HG02840 (cell line): Measurements from ENCODE around the gene PXT1.

Experiments
- ATAC-seq: cut with Tn5 transposase; IDR thresholded peaks from one replicate; pipeline ENCODE4 v1.9.1; 2021; ENCODE audit warnings: mild to moderate bottlenecking, moderate library complexity, moderate number of reproducible peaks; ENCODE audit not compliant: unreplicated experiment, low FRiP score

The PXT1 gene

GRCh38 chr6:36402481-36402880 is 40.2 kb downstream of the PXT1 start:
- no peak for ATAC-seq

GRCh38 chr6:36399970-36400369 is 42.7 kb downstream of the PXT1 start:
- no peak for ATAC-seq

- ATAC-seq: no peak
These were observed 50.0 kb downstream of the PXT1 start for GRCh38 chr6:36392621-36393020.

- ATAC-seq: no peak
These were observed 53.3 kb downstream of the PXT1 start for GRCh38 chr6:36389353-36389752.

GRCh38 chr6:36387440-36388303 is 55.0 kb downstream of the PXT1 start, which contains the start of gene ETV7:
Gene ETV7, minus strand, starts transcription at chr6:36387669. Its CDS starts 128 bp downstream, at chr6:36387541.
- ATAC-seq: no peak

GRCh38 chr6:36386495-36387439 is 55.9 kb downstream of the PXT1 start:
- ATAC-seq: no peak

GRCh38 chr6:36384095-36384494 is 58.6 kb downstream of the PXT1 start:
- no peak for ATAC-seq

- ATAC-seq: no peak
These were observed 59.0 kb downstream of the PXT1 start for GRCh38 chr6:36383606-36384005.

GRCh38 chr6:36382976-36383375 is 59.7 kb downstream of the PXT1 start:
- ATAC-seq: no peak

- ATAC-seq: no peak
These were observed 60.9 kb downstream of the PXT1 start for GRCh38 chr6:36381502-36382389.

- no peak for ATAC-seq
These were observed 62.5 kb downstream of the PXT1 start for GRCh38 chr6:36380166-36380565.

GRCh38 chr6:36378936-36379335 is 63.7 kb downstream of the PXT1 start:
- no peak for ATAC-seq

- ATAC-seq: no peak
These were observed 64.3 kb downstream of the PXT1 start for GRCh38 chr6:36378243-36378920.

- no peak for ATAC-seq
These were observed 65.1 kb downstream of the PXT1 start for GRCh38 chr6:36377594-36377993.

- no peak for ATAC-seq
These were observed 65.9 kb downstream of the PXT1 start for GRCh38 chr6:36376742-36377141.

- ATAC-seq: no peak
These were observed 66.5 kb downstream of the PXT1 start for GRCh38 chr6:36376183-36376582.

GRCh38 chr6:36375644-36376155 is 67.0 kb downstream of the PXT1 start:
- ATAC-seq: no peak

- no peak for ATAC-seq
These were observed 67.7 kb downstream of the PXT1 start for GRCh38 chr6:36374972-36375371.

- no peak for ATAC-seq
These were observed 68.5 kb downstream of the PXT1 start for GRCh38 chr6:36374194-36374593.
